Measurements from ENCODE around the gene C20orf202. TPM values are rescaled to one million over a fixed set of nuclear protein-coding genes. Genes with fewer than 3 reads are reported as not detected.

Gene C20orf202
- total RNA-seq, 2 experiments from 2014 or later = not detected

DNA sequence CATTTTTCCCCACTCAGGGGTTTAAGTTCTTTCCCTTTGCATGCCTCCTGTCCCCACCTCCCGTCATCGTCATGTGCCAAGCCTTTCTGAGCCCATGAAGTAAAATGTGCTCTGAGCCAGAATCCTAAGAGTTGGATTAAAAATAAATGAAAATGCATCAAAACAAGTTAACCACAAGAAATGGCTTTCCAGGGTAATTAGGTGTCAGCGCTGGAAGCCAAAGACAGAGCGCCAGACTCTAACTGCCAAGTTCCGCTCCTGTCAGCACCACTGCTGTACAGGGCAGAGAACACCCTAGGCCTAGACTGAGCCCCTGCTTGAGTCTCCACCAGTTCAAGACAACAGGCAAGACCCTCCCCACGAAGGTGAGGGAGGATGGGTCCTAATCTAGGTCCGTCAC lies 5.5 kb upstream of the C20orf202 start:
- peaks cover 3% of the 10 kb centered on the region for H3K4me1 Mint-ChIP-seq
- CTCF ChIA-PET = no interaction called here
- no peaks in the 10 kb centered on the region for H3K27me3 Mint-ChIP-seq
- H3K27ac Mint-ChIP-seq = no peak overlapping the region
- no peaks in the 10 kb centered on the region for H3K36me3 Mint-ChIP-seq (ENCODE audit: low read depth)
- no peak overlapping the region for H3K4me3 Mint-ChIP-seq
- intact Hi-C loops (cut with DNase I, micrococcal nuclease) = no loop called here
- DNase-seq = no peak
- no peaks in the 10 kb centered on the region for H3K9me3 Mint-ChIP-seq (ENCODE audit: low read depth)
- POLR2A ChIA-PET = no interaction called here
- ATAC-seq = no peak

DNA sequence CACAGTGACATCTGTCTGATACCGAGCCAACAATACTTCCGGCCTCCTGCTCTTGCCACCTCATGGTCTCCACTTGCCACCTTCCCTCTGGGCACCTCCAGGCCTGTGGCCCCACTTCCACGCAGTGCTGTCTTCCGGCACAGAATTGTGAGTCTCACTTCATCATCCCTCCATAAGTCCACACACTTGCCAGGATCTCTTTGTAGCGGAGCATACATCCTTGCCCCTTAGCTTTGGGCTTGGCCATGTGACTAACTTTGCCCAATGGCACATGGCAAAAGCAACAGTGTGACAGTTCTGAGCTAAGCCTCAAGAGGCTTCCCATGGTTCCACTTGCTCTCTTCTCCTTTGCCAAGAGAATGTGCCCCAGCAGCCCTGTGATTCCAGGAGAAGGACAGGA lies 4.5 kb upstream of the C20orf202 start:
- POLR2A ChIA-PET = no interaction called here
- H3K36me3 Mint-ChIP-seq (ENCODE audit: low read depth) = no peaks in the 10 kb centered on the region
- H3K4me1 Mint-ChIP-seq = peaks cover 3% of the 10 kb centered on the region
- H3K27ac Mint-ChIP-seq = no peak overlapping the region
- H3K9me3 Mint-ChIP-seq (ENCODE audit: low read depth) = no peaks in the 10 kb centered on the region
- no peak for DNase-seq
- no peak overlapping the region for H3K4me3 Mint-ChIP-seq
- intact Hi-C loops (cut with DNase I, micrococcal nuclease) = no loop called here
- CTCF ChIA-PET = interaction anchor here (1.2 to 1.4 kb wide), 2 partner anchors 11 to 15 kb away, joined by 3 to 4 read pairs; no protein-coding TSS in a partner anchor
- no peak for ATAC-seq
- H3K27me3 Mint-ChIP-seq = no peaks in the 10 kb centered on the region

DNA sequence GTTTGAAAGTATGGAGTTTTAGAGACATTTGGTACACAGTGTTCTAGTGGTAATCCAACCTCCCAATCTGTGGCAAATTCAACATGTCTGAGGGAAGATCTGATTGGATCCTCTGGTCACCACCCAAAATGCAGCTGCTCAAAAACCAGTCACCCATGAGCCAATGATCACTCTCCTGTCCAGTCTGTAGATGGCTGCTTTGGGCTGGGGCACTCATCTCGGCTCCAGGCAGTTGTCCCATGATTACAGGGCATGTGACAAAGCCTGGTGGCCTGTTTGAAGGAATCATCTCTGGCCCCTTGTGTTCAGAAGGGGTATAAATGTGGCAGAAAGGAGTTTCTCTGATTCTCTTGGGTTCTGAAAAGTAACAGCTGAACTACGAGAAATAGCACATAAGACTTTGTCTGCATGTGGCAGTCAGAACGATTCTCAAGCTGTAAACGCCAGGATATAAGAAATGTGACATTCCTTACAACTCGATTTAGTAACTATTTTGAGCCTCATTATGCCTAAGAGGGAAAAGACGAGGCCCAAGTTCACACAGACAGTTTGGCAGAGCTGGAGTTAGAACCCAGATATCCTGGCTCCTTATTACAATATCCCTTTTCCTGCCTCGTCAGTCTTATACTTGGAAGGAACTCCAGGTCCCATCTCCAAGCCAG lies 3.9 kb upstream of the C20orf202 start:
- intact Hi-C loops (cut with DNase I, micrococcal nuclease) = no loop called here
- Mint-ChIP-seq H3K36me3 (ENCODE audit: low read depth) (no peaks in the 10 kb centered on the region), H3K27me3 (no peaks in the 10 kb centered on the region), H3K4me3 (no peak overlapping the region), H3K27ac (no peak overlapping the region), H3K4me1 (peaks cover 3% of the 10 kb centered on the region), H3K9me3 (ENCODE audit: low read depth) (no peaks in the 10 kb centered on the region)
- POLR2A ChIA-PET = interaction anchor here (0.6 kb wide), 1 partner anchor 49 kb away, joined by 3 read pairs; no protein-coding TSS in a partner anchor
- CTCF ChIA-PET = interaction anchor here (1.2 to 1.4 kb wide), 2 partner anchors 12 to 14 kb away, joined by 3 to 4 read pairs; no protein-coding TSS in a partner anchor
- ATAC-seq = no peak
- no peak for DNase-seq

DNA sequence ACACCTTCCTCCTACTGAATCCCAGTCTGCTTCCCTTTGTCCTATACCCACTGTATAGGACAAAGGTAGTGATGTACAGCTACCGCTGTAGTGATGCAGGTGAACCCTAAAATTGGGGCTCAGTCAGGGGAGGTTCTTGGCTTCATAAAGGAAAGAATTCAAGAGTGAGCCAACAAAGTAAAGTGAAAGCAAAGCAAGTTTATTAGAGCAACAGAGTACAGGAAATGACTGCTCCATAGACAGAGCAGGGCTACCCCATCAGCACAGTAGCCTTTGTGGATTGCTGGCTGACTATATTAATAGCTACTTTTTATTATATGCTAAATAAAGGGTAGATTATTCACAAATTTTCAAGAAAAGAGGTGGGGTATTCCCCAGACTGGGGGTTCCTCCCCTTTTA lies 3.3 kb upstream of the C20orf202 start:
- POLR2A ChIA-PET = interaction anchor here (0.6 kb wide), 1 partner anchor 49 kb away, joined by 3 read pairs; no protein-coding TSS in a partner anchor
- no peak overlapping the region for H3K4me3 Mint-ChIP-seq
- no peaks in the 10 kb centered on the region for H3K9me3 Mint-ChIP-seq (ENCODE audit: low read depth)
- ATAC-seq = no peak
- no peaks in the 10 kb centered on the region for H3K27me3 Mint-ChIP-seq
- H3K36me3 Mint-ChIP-seq (ENCODE audit: low read depth) = no peaks in the 10 kb centered on the region
- H3K27ac Mint-ChIP-seq = no peak overlapping the region
- CTCF ChIA-PET = interaction anchor here (1.2 to 1.4 kb wide), 2 partner anchors 12 to 14 kb away, joined by 3 to 4 read pairs; no protein-coding TSS in a partner anchor
- H3K4me1 Mint-ChIP-seq = peaks cover 3% of the 10 kb centered on the region
- intact Hi-C loops (cut with DNase I, micrococcal nuclease) = no loop called here
- no peak for DNase-seq

DNA sequence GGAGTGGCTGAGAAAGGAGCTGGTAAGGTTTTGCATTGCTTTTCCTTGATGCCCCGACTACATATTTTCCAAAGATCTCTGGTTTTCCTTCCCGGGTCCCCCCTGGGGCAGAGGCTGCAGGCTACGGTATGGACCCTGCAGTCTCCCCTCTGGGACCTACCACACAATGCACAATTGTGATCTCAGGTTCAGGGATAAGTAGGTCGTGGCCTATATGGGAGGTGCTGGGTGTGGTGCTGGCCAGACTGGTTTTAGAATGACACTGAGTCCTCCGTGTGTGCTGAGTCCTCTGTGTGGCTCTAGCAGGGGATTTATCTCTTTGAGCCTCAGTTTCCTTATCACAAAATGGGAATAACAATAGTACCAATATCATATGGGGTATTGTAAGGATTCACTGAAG lies 376 bp downstream of the C20orf202 start:
- POLR2A ChIA-PET = interaction anchor here (1.0 kb wide), 1 partner anchor 32 kb away, joined by 3 read pairs; no protein-coding TSS in a partner anchor
- ATAC-seq = no peak
- intact Hi-C loops (cut with DNase I, micrococcal nuclease) = no loop called here
- no peak for DNase-seq
- Mint-ChIP-seq H3K27ac (no peak overlapping the region), H3K36me3 (ENCODE audit: low read depth) (no peaks in the 10 kb centered on the region), H3K9me3 (ENCODE audit: low read depth) (no peaks in the 10 kb centered on the region), H3K27me3 (no peaks in the 10 kb centered on the region), H3K4me1 (peaks cover 3% of the 10 kb centered on the region), H3K4me3 (no peak overlapping the region)
- CTCF ChIA-PET = interaction anchor here (1.0 kb wide), 1 partner anchor 9 kb away, joined by 6 read pairs; no protein-coding TSS in a partner anchor

DNA sequence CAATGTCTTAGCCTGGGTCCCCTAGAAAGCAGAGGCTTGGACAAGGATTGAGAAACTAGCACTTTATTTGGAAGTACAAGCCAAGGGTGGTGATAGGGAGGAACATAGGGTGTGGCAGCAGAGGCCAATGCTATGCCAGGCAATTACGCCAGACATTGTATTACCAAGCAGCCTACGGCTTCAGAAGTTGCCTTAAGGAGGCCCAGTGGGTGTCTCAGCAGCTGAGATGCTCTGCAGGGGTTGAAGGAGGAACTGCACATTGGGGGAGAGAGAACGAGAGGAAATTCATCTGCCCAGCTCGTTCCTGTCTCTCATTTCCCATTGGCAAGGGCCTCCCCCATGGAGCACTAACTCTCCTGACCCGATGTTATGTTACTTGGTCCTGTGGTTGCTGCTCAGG lies 859 bp downstream of the C20orf202 start:
- H3K4me3 Mint-ChIP-seq = no peak overlapping the region
- intact Hi-C loops (cut with DNase I, micrococcal nuclease) = no loop called here
- DNase-seq (no peak), ATAC-seq (no peak)
- no peaks in the 10 kb centered on the region for H3K36me3 Mint-ChIP-seq (ENCODE audit: low read depth)
- POLR2A ChIA-PET = no interaction called here
- no peak overlapping the region for H3K27ac Mint-ChIP-seq
- no peaks in the 10 kb centered on the region for H3K27me3 Mint-ChIP-seq
- peaks cover 3% of the 10 kb centered on the region for H3K4me1 Mint-ChIP-seq
- CTCF ChIA-PET = no interaction called here
- H3K9me3 Mint-ChIP-seq (ENCODE audit: low read depth) = no peaks in the 10 kb centered on the region

DNA sequence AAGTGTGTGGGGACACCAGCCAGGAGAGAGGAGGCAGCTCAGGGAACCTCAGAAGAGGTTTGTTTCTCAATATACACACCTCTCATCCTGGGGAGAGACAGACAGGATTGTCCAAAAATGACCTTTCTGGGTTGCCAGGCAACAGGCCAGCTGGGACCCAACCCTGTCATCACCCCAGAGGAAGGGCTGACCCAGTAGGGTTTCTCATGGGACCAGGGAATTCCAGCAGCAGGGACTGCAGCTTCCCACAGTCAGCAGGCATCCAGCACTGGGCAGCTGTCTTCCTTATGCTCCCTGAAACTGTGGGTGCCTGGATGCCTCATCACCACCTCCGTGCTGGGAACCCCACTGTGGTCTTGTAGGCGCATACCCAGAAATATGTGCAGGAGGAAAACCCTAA lies 1.3 kb downstream of the C20orf202 start:
- intact Hi-C loops (cut with DNase I, micrococcal nuclease) = no loop called here
- H3K27ac Mint-ChIP-seq = no peak overlapping the region
- ATAC-seq = no peak
- H3K27me3 Mint-ChIP-seq = no peaks in the 10 kb centered on the region
- H3K4me3 Mint-ChIP-seq = no peak overlapping the region
- H3K9me3 Mint-ChIP-seq (ENCODE audit: low read depth) = no peaks in the 10 kb centered on the region
- ChIA-PET POLR2A (no interaction called here), CTCF (interaction anchor here (1.2 kb wide), 1 partner anchor 10 kb away, joined by 4 read pairs; no protein-coding TSS in a partner anchor)
- no peaks in the 10 kb centered on the region for H3K36me3 Mint-ChIP-seq (ENCODE audit: low read depth)
- H3K4me1 Mint-ChIP-seq = peaks cover 3% of the 10 kb centered on the region
- no peak for DNase-seq

DNA sequence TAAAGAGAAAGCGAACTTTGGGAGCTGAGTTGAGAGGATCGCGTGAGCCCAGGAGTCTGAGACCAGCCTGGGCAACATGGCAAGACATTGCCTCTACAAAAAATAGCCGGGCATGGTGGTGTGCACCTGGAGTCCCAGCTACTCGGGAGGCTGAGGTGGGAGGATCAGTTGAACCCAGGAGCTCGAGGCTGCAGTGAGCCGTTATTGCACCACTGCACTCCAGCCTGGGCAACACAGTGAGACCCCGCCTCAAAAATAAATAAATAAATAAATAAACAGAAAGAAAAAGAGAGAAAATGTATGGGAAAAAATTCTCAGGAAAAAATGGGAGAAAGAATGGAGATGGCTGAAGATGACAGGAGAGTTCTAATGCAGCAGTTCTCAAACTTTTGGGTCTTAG lies 2.5 kb downstream of the C20orf202 start:
- CTCF ChIA-PET = interaction anchor here (0.6 to 1.2 kb wide), 2 partner anchors 9 to 87 kb away, joined by 3 to 4 read pairs; no protein-coding TSS in a partner anchor
- Mint-ChIP-seq H3K27ac (no peak overlapping the region), H3K9me3 (ENCODE audit: low read depth) (no peaks in the 10 kb centered on the region), H3K36me3 (ENCODE audit: low read depth) (no peaks in the 10 kb centered on the region), H3K4me3 (no peak overlapping the region), H3K4me1 (no peaks in the 10 kb centered on the region), H3K27me3 (no peaks in the 10 kb centered on the region)
- POLR2A ChIA-PET = interaction anchor here (0.6 kb wide), 1 partner anchor 103 kb away, joined by 3 read pairs; no protein-coding TSS in a partner anchor
- ATAC-seq = no peak
- no peak for DNase-seq
- intact Hi-C loops (cut with DNase I, micrococcal nuclease) = no loop called here

DNA sequence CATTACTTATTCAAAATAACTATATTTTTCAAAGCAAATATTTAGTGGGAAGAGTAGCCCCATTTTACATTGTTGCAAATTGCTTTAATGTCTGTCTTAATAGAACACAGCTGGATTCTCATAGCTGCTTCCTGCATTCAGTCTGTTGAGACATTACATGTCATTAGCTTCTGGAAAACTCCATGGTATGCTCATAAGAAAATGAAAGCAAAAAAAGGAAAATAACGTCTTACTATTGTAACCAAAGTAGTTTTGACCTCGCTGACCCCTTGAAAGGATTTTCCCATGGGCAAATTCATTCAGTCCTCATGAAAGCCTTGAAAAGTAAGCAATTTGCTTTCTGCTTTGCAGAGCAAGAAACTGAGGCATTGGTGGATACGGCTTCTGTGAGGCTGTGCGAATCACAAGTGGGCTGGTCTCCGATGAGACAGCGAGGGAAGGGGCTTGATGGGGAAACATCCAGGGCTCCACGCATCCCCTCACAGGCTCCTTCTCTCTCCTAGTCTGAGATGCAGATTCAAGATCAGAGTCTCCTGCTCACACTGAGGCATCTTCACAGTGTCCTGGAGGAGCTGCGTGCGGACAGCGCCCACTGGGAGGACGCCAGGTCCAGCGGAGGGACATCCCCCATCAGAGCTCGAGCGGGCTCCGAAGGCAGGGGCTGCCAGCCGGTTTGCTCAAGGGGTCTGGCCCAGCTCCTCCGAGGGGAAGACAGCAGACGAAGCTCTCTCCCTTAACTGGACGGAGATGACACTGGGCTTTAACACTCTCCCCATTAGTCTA lies 3.3 kb downstream of the C20orf202 start:
- ChIA-PET POLR2A (no interaction called here), CTCF (no interaction called here)
- intact Hi-C loops (cut with DNase I, micrococcal nuclease) = no loop called here
- ATAC-seq = no peak
- no peak overlapping the region for H3K4me3 Mint-ChIP-seq
- H3K4me1 Mint-ChIP-seq = no peaks in the 10 kb centered on the region
- H3K27ac Mint-ChIP-seq = no peak overlapping the region
- H3K27me3 Mint-ChIP-seq = peaks cover 1% of the 10 kb centered on the region
- no peak for DNase-seq
- H3K36me3 Mint-ChIP-seq (ENCODE audit: low read depth) = no peaks in the 10 kb centered on the region
- no peaks in the 10 kb centered on the region for H3K9me3 Mint-ChIP-seq (ENCODE audit: low read depth)

DNA sequence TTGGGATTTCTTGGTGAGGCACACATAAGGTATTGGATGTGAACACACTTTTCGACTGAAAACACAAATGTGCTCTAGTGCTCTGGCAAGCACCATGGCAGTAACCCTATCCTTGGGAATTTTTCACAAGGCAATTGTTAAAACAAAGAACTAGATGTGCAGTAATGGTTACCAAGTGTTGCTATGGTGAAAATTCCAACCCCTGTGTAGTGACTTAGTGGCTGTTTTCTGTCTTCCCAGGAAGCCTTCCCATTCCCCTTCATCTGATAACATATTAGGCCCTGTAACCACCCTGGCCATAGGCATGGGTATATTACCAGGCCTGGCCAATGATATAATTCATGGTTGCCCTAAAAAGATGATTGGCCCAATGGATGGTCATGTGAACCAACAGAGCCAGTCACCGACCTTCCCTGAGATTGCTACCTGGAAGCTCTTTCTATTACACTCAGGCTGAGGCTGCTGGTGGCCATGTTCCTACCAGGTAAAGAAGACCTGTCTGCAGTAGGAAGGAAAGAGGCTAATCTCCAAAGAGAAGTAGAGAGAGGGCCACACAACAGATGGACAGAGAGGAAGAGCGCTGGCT lies 4.1 kb downstream of the C20orf202 start:
- no peak for DNase-seq
- intact Hi-C loops (cut with DNase I, micrococcal nuclease) = no loop called here
- H3K27me3 Mint-ChIP-seq = peaks cover 3% of the 10 kb centered on the region
- H3K4me3 Mint-ChIP-seq = no peak overlapping the region
- ATAC-seq = no peak
- CTCF ChIA-PET = interaction anchor here (0.7 kb wide), 1 partner anchor 389 kb away, joined by 3 read pairs; no protein-coding TSS in a partner anchor
- POLR2A ChIA-PET = no interaction called here
- H3K27ac Mint-ChIP-seq = no peak overlapping the region
- H3K4me1 Mint-ChIP-seq = no peaks in the 10 kb centered on the region
- no peaks in the 10 kb centered on the region for H3K9me3 Mint-ChIP-seq (ENCODE audit: low read depth)
- H3K36me3 Mint-ChIP-seq (ENCODE audit: low read depth) = no peaks in the 10 kb centered on the region

Data from activated CD4-positive, alpha-beta T cell treated with anti-CD3 and anti-CD28 coated beads for 36 hours (primary cell).